Progenitor cell of endocrine pancreas (in vitro differentiated cells): ENCODE measurements around the gene ADGRA1. TPM values are rescaled to one million over a fixed set of nuclear protein-coding genes. Genes with fewer than 3 reads are reported as not detected.

Experiments used
- DNase-seq: peaks from one replicate; pipeline ENCODE4 v3.0.0; 2021; ENCODE audit warnings: low spot score; ENCODE audit not compliant: unreplicated experiment
- H3K27ac Mint-ChIP-seq: 2 replicates; pipeline ENCODE4 v1.8.0; 2021; ENCODE audit warnings: mild to moderate bottlenecking, moderate library complexity, mixed read lengths
- H3K27me3 Mint-ChIP-seq: 2 replicates; pipeline ENCODE4 v1.8.0; 2021; ENCODE audit warnings: mixed read lengths
- H3K36me3 Mint-ChIP-seq: 2 replicates; pipeline ENCODE4 v1.8.0; 2022; ENCODE audit warnings: mixed read lengths; ENCODE audit not compliant: insufficient read depth
- H3K4me1 Mint-ChIP-seq: 2 replicates; pipeline ENCODE4 v1.8.0; 2021; ENCODE audit warnings: low read depth, mixed read lengths
- H3K4me3 Mint-ChIP-seq: 2 replicates; pipeline ENCODE4 v1.8.0; 2021; ENCODE audit warnings: low read depth, mild to moderate bottlenecking, moderate library complexity, mixed read lengths
- H3K9me3 Mint-ChIP-seq: 2 replicates; pipeline ENCODE4 v1.8.0; 2021; ENCODE audit warnings: low read depth, mixed read lengths
- CTCF ChIP-seq: fragments of 200-600 bp; sonication (generic); IDR thresholded peaks from one replicate; pipeline ENCODE4 v1.5.0; 2021; ENCODE audit warnings: antibody characterized with exemption, mild to moderate bottlenecking; ENCODE audit not compliant: unreplicated experiment
- total RNA-seq: library from RNA; stranded (reverse); gene quantifications from 2 replicates; pipeline ENCODE4 v1.2.1, GENCODE V29; 2021

ADGRA1 gene
- total RNA-seq, 1 donor from 2014 or later: 1.2 TPM

- Mint-ChIP-seq H3K4me1 (no peaks in the 10 kb centered on the region), H3K9me3 (no peaks in the 10 kb centered on the region), H3K27ac (no peak overlapping the region), H3K27me3 (peaks cover 7% of the 10 kb centered on the region), H3K36me3 (no peaks in the 10 kb centered on the region), H3K4me3 (no peak overlapping the region)
- TF ChIP-seq CTCF: no peak
- DNase-seq: no peak
These were observed 27.7 kb upstream of the ADGRA1 start for GRCh38 chr10:133060022-133060421.

GRCh38 chr10:133060466-133060865, 27.3 kb upstream of the ADGRA1 start:
- DNase-seq: no peak
- no peak overlapping the region for H3K27ac Mint-ChIP-seq
- no peaks in the 10 kb centered on the region for H3K36me3 Mint-ChIP-seq
- peaks cover 7% of the 10 kb centered on the region for H3K27me3 Mint-ChIP-seq
- no peak overlapping the region for H3K4me3 Mint-ChIP-seq
- TF ChIP-seq CTCF: no peak
- H3K4me1 Mint-ChIP-seq: no peaks in the 10 kb centered on the region
- no peaks in the 10 kb centered on the region for H3K9me3 Mint-ChIP-seq

- Mint-ChIP-seq H3K27me3 (peaks cover 7% of the 10 kb centered on the region), H3K4me3 (no peak overlapping the region), H3K4me1 (no peaks in the 10 kb centered on the region), H3K27ac (no peak overlapping the region), H3K9me3 (no peaks in the 10 kb centered on the region), H3K36me3 (no peaks in the 10 kb centered on the region)
- no peak for TF ChIP-seq CTCF
- no peak for DNase-seq
These were observed 26.8 kb upstream of the ADGRA1 start for GRCh38 chr10:133060881-133061280.

- peaks cover 7% of the 10 kb centered on the region for H3K27me3 Mint-ChIP-seq
These were observed 26.3 kb upstream of the ADGRA1 start for GRCh38 chr10:133061296-133062038.

GRCh38 chr10:133062085-133062484, 25.6 kb upstream of the ADGRA1 start:
- no peak for DNase-seq
- no peak for TF ChIP-seq CTCF
- Mint-ChIP-seq H3K4me3 (no peak overlapping the region), H3K27me3 (peaks cover 9% of the 10 kb centered on the region), H3K27ac (no peak overlapping the region), H3K4me1 (no peaks in the 10 kb centered on the region), H3K36me3 (no peaks in the 10 kb centered on the region), H3K9me3 (no peaks in the 10 kb centered on the region)

More at GRCh38 chr10:133061296-133062038, 26.3 kb upstream of the ADGRA1 start:
- TF ChIP-seq CTCF: no peak
- no peaks in the 10 kb centered on the region for H3K9me3 Mint-ChIP-seq
- no peaks in the 10 kb centered on the region for H3K4me1 Mint-ChIP-seq
- no peaks in the 10 kb centered on the region for H3K36me3 Mint-ChIP-seq
- no peak overlapping the region for H3K4me3 Mint-ChIP-seq
- DNase-seq: no peak
- H3K27ac Mint-ChIP-seq: no peak overlapping the region
